ENCODE results near the gene RPP40.

- TF ChIP-seq USF2 (IDR thresholded peaks at IDR 0.05; ENCODE audit: low read length) (no peak), EGR1 (IDR thresholded peaks at IDR 0.05; ENCODE audit: borderline replicate concordance, low read depth, low read length) (no peak), POLR2A (IDR thresholded peaks at IDR 0.05; ENCODE audit: control extremely low read depth in 1 of 2, low read depth in 2 of 2, low read length in 2 of 2) (no peak), POLR2AphosphoS5 (IDR thresholded peaks at IDR 0.05; ENCODE audit: low read depth, low read length) (0 out of 2 replicates have a peak, but pooled peaks have one; percentile 26), SP4 (IDR thresholded peaks at IDR 0.05; ENCODE audit: low read length) (no peak), KDM5A (IDR thresholded peaks at IDR 0.05; ENCODE audit: low read length) (no peak), JUND (IDR thresholded peaks at IDR 0.05; ENCODE audit: low read length) (no peak)
Measured at GRCh38 chr6:4946521-4946920, 57.3 kb downstream of the RPP40 start.
